SU-DHL-6 (cell line): Measurements from ENCODE around the gene TNKS1BP1.
"Not testable (repeated sequence)": the region's sequence is repeated elsewhere in the genome, so short reads cannot be mapped to it uniquely, and the experiment has no call there.

Experiments used
- H2AFZ ChIP-seq: fragments of 200-600 bp; sonication (generic); 2 replicates; pipeline ENCODE4 v1.6.1; 2014; ENCODE audit warnings: low read depth, mild to moderate bottlenecking, moderate library complexity, mixed read lengths, antibody characterized with exemption, low read length; ENCODE audit not compliant: severe bottlenecking
- H3F3A ChIP-seq: fragments of 200-600 bp; shearing (Covaris generic); 2 replicates; pipeline ENCODE4 v1.6.0; 2016; ENCODE audit warnings: antibody characterized with exemption, mild to moderate bottlenecking; ENCODE audit not compliant: insufficient read depth
- H3K27ac ChIP-seq: fragments of 200-600 bp; sonication (generic); 2 replicates; pipeline ENCODE4 v1.5.1; 2016; ENCODE audit warnings: low read depth, mild to moderate bottlenecking, low read length, moderate library complexity, mixed read lengths
- H3K27me3 ChIP-seq: fragments of 200-600 bp; sonication (generic), shearing (Covaris generic); 2 replicates; pipeline ENCODE4 v1.6.0; 2014; ENCODE audit warnings: mild to moderate bottlenecking, low read length
- H3K36me3 ChIP-seq: fragments of 200-600 bp; sonication (generic); 2 replicates; pipeline ENCODE4 v1.6.1; 2014; ENCODE audit warnings: mild to moderate bottlenecking, low read length, mixed read lengths
- H3K4me2 ChIP-seq: fragments of 300-600, 200-600 bp; shearing (Covaris generic), sonication (generic); 2 replicates; pipeline ENCODE4 v1.6.0; 2014; ENCODE audit warnings: low read length, low read depth, mild to moderate bottlenecking; ENCODE audit not compliant: poor library complexity, severe bottlenecking
- H3K4me3 ChIP-seq: fragments of 200-600 bp; sonication (generic); 2 replicates; pipeline ENCODE4 v1.5.1; 2014; ENCODE audit warnings: antibody characterized with exemption, low read length, mild to moderate bottlenecking, mixed read lengths; ENCODE audit not compliant: insufficient read depth, poor library complexity, severe bottlenecking
- H3K79me2 ChIP-seq: fragments of 200-600 bp; sonication (generic); 2 replicates; pipeline ENCODE4 v1.6.1; 2014; ENCODE audit warnings: mild to moderate bottlenecking, low read length, moderate library complexity; ENCODE audit not compliant: insufficient read depth
- H3K9ac ChIP-seq: fragments of 200-600 bp; sonication (generic); 2 replicates; pipeline ENCODE4 v1.7.0; 2014; ENCODE audit warnings: mild to moderate bottlenecking, low read length
- H3K9me2 ChIP-seq: fragments of 200-600 bp; sonication (generic); replicated peaks from 2 replicates; pipeline ENCODE4 v1.6.1; 2014; ENCODE audit warnings: low read length; ENCODE audit not compliant: insufficient read depth
- H3K9me3 ChIP-seq: fragments of 200-600 bp; sonication (generic); 2 replicates; pipeline ENCODE4 v1.6.1; 2014; ENCODE audit warnings: low read length, mixed read lengths; ENCODE audit not compliant: insufficient read depth
- H4K20me1 ChIP-seq: fragments of 200-600 bp; sonication (generic); 2 replicates; pipeline ENCODE4 v1.6.1; 2014; ENCODE audit warnings: low read depth, mild to moderate bottlenecking, antibody characterized with exemption, low read length, moderate library complexity, mixed read lengths
- EZH2phosphoT487 ChIP-seq: fragments of 200-600 bp; sonication (generic), shearing (Covaris generic); conservative IDR thresholded peaks from 2 replicates; pipeline ENCODE4 v1.6.1; 2018; ENCODE audit warnings: mild to moderate bottlenecking, antibody characterized with exemption, low read length, moderate library complexity, mixed read lengths
- TF ChIP-seq, protein P1 (sequence below): fragments of 200-600 bp; sonication (generic); IDR thresholded peaks from one replicate; pipeline ENCODE4 v1.5.1; 2017; ENCODE audit warnings: antibody characterized with exemption, mild to moderate bottlenecking, low read length, moderate library complexity; ENCODE audit not compliant: insufficient read depth, poor library complexity, severe bottlenecking

The TNKS1BP1 gene

DNA sequence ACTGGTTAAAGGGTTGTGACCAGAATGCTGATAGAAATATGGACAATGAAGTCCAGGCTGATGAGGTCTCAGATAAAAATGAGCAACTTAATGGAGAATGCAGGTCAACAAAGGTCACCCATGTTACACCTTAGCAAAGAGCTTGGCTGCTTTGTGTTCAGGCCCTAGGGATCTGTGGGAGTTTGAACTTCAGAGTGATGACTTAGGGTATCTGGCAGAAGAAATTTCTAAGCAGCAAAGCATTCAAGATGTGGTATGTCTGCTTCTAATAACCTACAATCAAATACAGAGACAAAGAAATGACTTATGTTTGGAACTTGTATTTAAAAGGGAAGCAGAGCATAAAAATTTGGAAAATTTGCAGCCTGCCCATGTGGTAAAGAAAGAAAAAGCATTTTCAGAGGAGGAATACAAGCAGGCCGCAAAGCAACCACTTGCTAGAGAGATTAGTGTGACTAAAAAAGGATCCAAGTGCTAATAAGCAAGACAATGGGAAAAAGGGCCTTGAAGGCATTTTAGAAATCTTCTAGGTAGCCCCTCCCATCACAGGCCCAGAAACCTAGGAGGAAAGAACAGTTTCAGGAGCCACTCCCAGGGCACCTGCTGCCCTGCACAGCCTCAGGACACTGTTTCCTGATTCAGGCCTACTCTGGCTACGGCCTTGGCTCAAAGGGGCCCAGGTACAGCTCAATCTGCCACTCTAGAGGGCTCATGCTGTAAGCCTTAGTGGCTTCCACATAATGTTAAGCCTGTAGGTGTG lies 41.3 kb downstream of the TNKS1BP1 start:
- H3K36me3 ChIP-seq: no peaks in the 10 kb centered on the region
- H3K79me2 ChIP-seq: no peaks in the 10 kb centered on the region
- no peaks in the 10 kb centered on the region for H4K20me1 ChIP-seq
- no peaks in the 10 kb centered on the region for H3K27me3 ChIP-seq
- H3K9ac ChIP-seq: no peak overlapping the region
- TF ChIP-seq, protein P1, sequence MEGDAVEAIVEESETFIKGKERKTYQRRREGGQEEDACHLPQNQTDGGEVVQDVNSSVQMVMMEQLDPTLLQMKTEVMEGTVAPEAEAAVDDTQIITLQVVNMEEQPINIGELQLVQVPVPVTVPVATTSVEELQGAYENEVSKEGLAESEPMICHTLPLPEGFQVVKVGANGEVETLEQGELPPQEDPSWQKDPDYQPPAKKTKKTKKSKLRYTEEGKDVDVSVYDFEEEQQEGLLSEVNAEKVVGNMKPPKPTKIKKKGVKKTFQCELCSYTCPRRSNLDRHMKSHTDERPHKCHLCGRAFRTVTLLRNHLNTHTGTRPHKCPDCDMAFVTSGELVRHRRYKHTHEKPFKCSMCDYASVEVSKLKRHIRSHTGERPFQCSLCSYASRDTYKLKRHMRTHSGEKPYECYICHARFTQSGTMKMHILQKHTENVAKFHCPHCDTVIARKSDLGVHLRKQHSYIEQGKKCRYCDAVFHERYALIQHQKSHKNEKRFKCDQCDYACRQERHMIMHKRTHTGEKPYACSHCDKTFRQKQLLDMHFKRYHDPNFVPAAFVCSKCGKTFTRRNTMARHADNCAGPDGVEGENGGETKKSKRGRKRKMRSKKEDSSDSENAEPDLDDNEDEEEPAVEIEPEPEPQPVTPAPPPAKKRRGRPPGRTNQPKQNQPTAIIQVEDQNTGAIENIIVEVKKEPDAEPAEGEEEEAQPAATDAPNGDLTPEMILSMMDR: no peak
- TF ChIP-seq EZH2phosphoT487: no peak
- H3K4me3 ChIP-seq: no peak overlapping the region
- no peaks in the 10 kb centered on the region for H3K9me2 ChIP-seq
- H3K9me3 ChIP-seq: no peaks in the 10 kb centered on the region
- H3F3A ChIP-seq: no peaks in the 10 kb centered on the region
- no peak overlapping the region for H3K4me2 ChIP-seq
- H2AFZ ChIP-seq: no peak overlapping the region
- no peak overlapping the region for H3K27ac ChIP-seq

DNA sequence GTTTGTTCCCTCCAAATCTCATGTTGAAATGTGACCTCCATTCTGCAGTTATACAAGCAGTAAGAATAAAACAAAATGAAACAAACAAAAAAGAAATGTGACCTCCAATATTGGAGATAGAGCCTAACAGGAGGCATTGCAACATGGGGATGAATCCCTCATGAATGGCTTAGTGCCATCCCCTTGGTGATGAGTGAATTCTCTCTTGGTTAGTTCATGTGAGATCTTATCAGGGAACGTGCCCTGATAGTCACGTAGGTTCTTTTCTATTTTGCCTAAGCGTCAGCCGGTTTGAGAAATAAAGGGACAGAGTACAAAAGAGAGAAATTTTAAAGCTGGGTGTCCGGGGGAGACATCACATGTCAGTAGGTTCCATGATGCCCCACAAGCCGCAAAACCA lies 43.2 kb downstream of the TNKS1BP1 start:
- H3K4me2 ChIP-seq, H3K79me2 ChIP-seq, H3K9ac ChIP-seq: not testable (repeated sequence)

DNA sequence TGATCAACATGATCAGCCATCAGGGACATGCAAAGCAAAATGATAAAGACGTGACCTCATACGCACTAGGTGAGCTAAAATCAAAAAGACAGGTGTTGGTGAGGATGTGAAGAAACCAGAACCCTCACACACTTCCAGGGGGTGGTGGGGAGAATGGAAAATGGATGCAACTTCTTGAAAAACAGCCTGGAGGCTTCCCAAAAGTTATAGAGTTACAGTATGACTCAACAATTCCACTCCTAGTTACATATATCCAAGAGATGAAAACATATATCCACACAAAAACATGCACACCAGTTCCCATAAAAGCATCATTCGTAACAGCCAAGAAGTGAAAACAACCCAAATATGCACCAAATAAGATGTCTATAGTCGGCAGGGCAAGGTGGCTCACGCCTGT lies 45.6 kb downstream of the TNKS1BP1 start:
- TF ChIP-seq EZH2phosphoT487: no peak
- TF ChIP-seq, protein P1: no peak
- Histone ChIP-seq H3K36me3 (no peaks in the 10 kb centered on the region), H3K4me2 (no peak overlapping the region), H4K20me1 (no peaks in the 10 kb centered on the region), H3K79me2 (no peaks in the 10 kb centered on the region), H3K9me3 (no peaks in the 10 kb centered on the region), H3F3A (no peaks in the 10 kb centered on the region), H3K9me2 (no peaks in the 10 kb centered on the region), H2AFZ (no peak overlapping the region), H3K9ac (no peak overlapping the region), H3K27me3 (no peaks in the 10 kb centered on the region), H3K27ac (no peak overlapping the region), H3K4me3 (no peak overlapping the region)

More for the DNA sequence above, 43.2 kb downstream of the TNKS1BP1 start:
- H3F3A ChIP-seq, H3K9me2 ChIP-seq, H3K9me3 ChIP-seq, H3K27ac ChIP-seq, H3K4me3 ChIP-seq, H3K27me3 ChIP-seq, H3K36me3 ChIP-seq, H2AFZ ChIP-seq, H4K20me1 ChIP-seq: not testable (repeated sequence)

DNA sequence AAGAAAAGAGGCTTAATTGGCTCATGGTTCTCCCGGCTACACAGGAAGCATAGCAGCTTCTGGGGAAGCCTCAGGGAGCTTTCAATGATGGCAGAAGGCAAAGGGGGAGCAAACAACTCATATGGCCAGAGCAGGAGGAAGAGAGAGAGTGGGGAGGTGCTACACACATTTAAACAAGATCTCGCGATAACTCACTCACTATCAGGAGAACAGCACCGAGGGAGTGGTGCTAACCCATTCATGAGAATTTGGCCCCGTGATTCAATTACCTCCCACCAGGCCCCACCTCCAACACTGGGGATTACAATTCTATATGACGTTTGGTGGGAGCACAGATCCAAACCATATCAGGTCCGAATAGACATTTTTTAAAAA lies 46.0 kb downstream of the TNKS1BP1 start:
- Histone ChIP-seq H3K9me3 (no peaks in the 10 kb centered on the region), H4K20me1 (no peaks in the 10 kb centered on the region), H3K27me3 (no peaks in the 10 kb centered on the region), H2AFZ (no peak overlapping the region), H3K4me2 (no peak overlapping the region), H3K27ac (no peak overlapping the region), H3K4me3 (no peak overlapping the region), H3K9ac (no peak overlapping the region), H3K36me3 (no peaks in the 10 kb centered on the region), H3K79me2 (no peaks in the 10 kb centered on the region), H3F3A (no peaks in the 10 kb centered on the region), H3K9me2 (no peaks in the 10 kb centered on the region)
- TF ChIP-seq, protein P1: no peak
- no peak for TF ChIP-seq EZH2phosphoT487
